Adrenal gland (tissue), 12 donors: Measurements from ENCODE around the gene MSMP. TPM values are rescaled to one million over a fixed set of nuclear protein-coding genes. Genes with fewer than 3 reads are reported as not detected.
A peak's percentile ranks its signal among the peaks of the same experiment; 100 is the strongest.

ENCODE experiments used
- DNase-seq, 7 donors: peaks; one replicate each; pipeline ENCODE4 v3.0.0-alpha.2; 2019 to 2020
- H3K27ac ChIP-seq, 5 donors: fragments of 200-600 bp; sonication (generic) in 4 of 5; 1 replicate in 3 of 5; 2 replicates in 2 of 5; pipeline versions ENCODE4 v1.5.1 to v1.8.0; 2016 to 2020; ENCODE audit warnings: mild to moderate bottlenecking in 1 of 5
- H3K27me3 ChIP-seq: fragments of 200-600 bp; 2 replicates; pipeline ENCODE4 v1.8.0; 2021
- H3K36me3 ChIP-seq, 2 donors: fragments of 200-600 bp; replicated peaks in 1 of 2; 1 replicate in 1 of 2; 2 replicates in 1 of 2; pipeline versions ENCODE4 v1.5.1 to v1.8.0; 2018 to 2022
- H3K4me1 ChIP-seq, 2 donors: fragments of 200-600 bp; replicated peaks in 1 of 2; 1 replicate in 1 of 2; 2 replicates in 1 of 2; pipeline versions ENCODE4 v1.5.1 to v1.8.0; 2018 to 2021
- H3K4me3 ChIP-seq, 4 donors: fragments of 200-600 bp; sonication (generic) in 3 of 4; one replicate each; pipeline ENCODE4 v1.5.1; 2016 to 2018
- H3K9me3 ChIP-seq, 3 donors: fragments of 200-600 bp; sonication (generic) in 1 of 3; replicated peaks in 1 of 3; 1 replicate in 2 of 3; 2 replicates in 1 of 3; pipeline versions ENCODE4 v1.5.1 to v1.8.0; 2016 to 2021
- POLR2A ChIP-seq, 2 donors: fragments of 450-650 bp; IDR thresholded peaks; one replicate each; pipeline ENCODE4 v1.6.1; 2017; ENCODE audit warnings: antibody characterized with exemption in 2 of 2, mild to moderate bottlenecking in 2 of 2, moderate library complexity in 1 of 2
- WGBS, 4 donors: extraction: QIAGEN DNeasy Blood & Tissue Kit in 2 of 4; methylation state at CpG; one replicate each; pipeline versions ENCODE4 v1.1.5 to v1.1.7; 2013 to 2017; 5-methylcytosine and 5-hydroxymethylcytosine counted together
- intact Hi-C, 2 donors: fragments of 100-400 bp; cut with DNase I; formaldehyde crosslinking; loops; one replicate each; pipeline versions ENCODE4 v1.14.1 to v1.15.0; 2022 to 2023
- polyA plus RNA-seq, 3 donors: library from polyadenylated mRNA; stranded (reverse); fragments of 200-250 nt in 2 of 3; fragments of 350-450 nt in 1 of 3; fragmentation: Illumina TruSeq in 1 of 3; extraction: RNeasy Lipid Tissue Mini Kit (QIAGEN cat#74804) in 1 of 3; gene quantifications; one replicate each; pipeline ENCODE4 v1.2.3, GENCODE V29; 2013 to 2014
- total RNA-seq, 9 donors: library from RNA; depleted of rRNA in 4 of 9; stranded (reverse); fragments of >200 nt in 4 of 9; fragments of 120-200 nt in 1 of 9; fragmentation: NEBNext Ultra II Directional in 1 of 9; extraction: Animal tissue kit (Norgen Biotek cat#: 25700) in 1 of 9; gene quantifications; one replicate each; pipeline versions ENCODE4 v1.1.0 to v1.2.4, GENCODE V29; 2013 to 2023
- TF ChIP-seq, protein P1 (sequence below), 6 experiments: fragments of 450-650 bp in 4 of 6; fragments of 200-600 bp in 2 of 6; sonication (generic) in 1 of 6; IDR thresholded peaks; 1 replicate in 5 of 6; 2 replicates in 1 of 6; pipeline versions ENCODE4 v1.5.1 to v1.8.0; 2016 to 2021; ENCODE audit warnings: antibody characterized with exemption in 6 of 6, mild to moderate bottlenecking in 2 of 6, moderate library complexity in 1 of 6
- donor health status: healthy with polysubstance abuse.
- donor health status: Bipolar disorder and iron deficiency.
- donor health status: DM: yes; HTN: yes; CAD: no.
- donor health status: DM: no; HTN: no; CAD: no.
- donor health status: DM: no; HTN: no; CAD: no.
- donor health status: DM: yes; HTN: yes; CAD: no.

The MSMP gene
- total and polyA plus RNA-seq, 12 donors: 0.56 to 2.0 (median 1.2) TPM; not detected in 8

DNA sequence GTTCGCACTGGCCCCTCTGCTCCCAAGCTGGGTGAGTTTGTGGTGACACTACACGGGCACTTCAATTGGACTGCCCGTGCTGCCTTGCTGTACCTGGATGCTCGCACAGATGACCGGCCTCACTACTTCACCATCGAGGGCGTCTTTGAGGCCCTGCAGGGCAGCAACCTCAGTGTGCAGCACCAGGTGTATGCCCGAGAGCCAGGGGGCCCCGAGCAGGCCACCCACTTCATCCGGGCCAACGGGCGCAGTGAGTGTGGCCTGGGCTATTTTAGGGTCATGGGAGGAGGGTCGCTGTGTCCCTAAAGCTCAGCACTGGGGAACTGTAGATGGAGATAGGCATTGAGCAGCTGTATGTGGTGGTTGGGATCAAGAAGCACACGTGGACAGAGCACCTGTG lies 38.8 kb upstream of the MSMP start:
- no peaks in the 10 kb centered on the region for H3K27me3 ChIP-seq
- no peaks in the 10 kb centered on the region for H3K36me3 ChIP-seq
- no peak for DNase-seq
- H3K27ac ChIP-seq: no peak overlapping the region
- 86 to 96% (median 93%) methylated on average over 7 to 14 of the region's 14 CpGs for WGBS, 4 donors
- TF ChIP-seq, protein P1, sequence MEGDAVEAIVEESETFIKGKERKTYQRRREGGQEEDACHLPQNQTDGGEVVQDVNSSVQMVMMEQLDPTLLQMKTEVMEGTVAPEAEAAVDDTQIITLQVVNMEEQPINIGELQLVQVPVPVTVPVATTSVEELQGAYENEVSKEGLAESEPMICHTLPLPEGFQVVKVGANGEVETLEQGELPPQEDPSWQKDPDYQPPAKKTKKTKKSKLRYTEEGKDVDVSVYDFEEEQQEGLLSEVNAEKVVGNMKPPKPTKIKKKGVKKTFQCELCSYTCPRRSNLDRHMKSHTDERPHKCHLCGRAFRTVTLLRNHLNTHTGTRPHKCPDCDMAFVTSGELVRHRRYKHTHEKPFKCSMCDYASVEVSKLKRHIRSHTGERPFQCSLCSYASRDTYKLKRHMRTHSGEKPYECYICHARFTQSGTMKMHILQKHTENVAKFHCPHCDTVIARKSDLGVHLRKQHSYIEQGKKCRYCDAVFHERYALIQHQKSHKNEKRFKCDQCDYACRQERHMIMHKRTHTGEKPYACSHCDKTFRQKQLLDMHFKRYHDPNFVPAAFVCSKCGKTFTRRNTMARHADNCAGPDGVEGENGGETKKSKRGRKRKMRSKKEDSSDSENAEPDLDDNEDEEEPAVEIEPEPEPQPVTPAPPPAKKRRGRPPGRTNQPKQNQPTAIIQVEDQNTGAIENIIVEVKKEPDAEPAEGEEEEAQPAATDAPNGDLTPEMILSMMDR (IDR thresholded peaks at IDR 0.05): no peak
- TF ChIP-seq POLR2A (IDR thresholded peaks at IDR 0.05): no peak
- peaks cover 5 to 23% of the 10 kb centered on the region in 2 donors for H3K4me1 ChIP-seq
- intact Hi-C loops: loop anchor here in 1 of 2 donors (5.0 kb wide), 2 partner anchors 34 to 89 kb away; partner anchors contain the start of genes FAM221B and TMEM8B
- no peak overlapping the region for H3K4me3 ChIP-seq
- H3K9me3 ChIP-seq: no peaks in the 10 kb centered on the region

DNA sequence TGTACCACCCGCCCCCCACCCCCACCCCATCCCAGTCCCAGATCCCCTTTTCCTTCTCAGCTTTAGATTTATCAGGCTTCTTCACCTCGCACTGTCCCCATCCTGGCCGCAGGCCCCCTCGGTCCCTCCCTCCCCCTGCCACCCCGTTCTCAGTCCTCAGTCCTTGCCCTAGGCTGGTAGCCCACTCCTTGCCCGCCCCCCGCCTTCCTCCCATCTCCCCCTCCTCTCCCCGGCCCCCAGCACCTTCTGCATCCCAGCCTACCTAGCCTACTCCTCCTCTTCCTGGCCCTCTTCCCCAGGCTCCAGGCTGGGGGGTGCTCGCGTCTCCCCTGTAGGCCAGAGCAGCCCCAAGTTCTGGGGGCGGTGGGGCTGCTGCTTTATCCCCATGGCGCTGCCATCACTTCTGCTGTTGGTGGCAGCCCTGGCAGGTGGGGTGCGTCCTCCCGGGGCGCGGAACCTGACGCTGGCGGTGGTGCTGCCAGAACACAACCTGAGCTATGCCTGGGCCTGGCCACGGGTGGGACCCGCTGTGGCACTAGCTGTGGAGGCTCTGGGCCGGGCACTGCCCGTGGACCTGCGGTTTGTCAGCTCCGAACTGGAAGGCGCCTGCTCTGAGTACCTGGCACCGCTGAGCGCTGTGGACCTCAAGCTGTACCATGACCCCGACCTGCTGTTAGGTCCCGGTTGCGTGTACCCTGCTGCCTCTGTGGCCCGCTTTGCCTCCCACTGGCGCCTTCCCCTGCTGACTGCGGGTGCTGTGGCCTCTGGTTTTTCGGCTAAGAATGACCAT lies 38.1 kb upstream of the MSMP start:
- Histone ChIP-seq H3K9me3 (no peaks in the 10 kb centered on the region), H3K27ac (peak overlapping the region in 2 of 5 donors; percentile 29 to 82), H3K36me3 (no peaks in the 10 kb centered on the region), H3K27me3 (no peaks in the 10 kb centered on the region), H3K4me1 (peaks cover 5 to 23% of the 10 kb centered on the region in 2 donors), H3K4me3 (peak overlapping the region in 2 of 4 donors; percentile 33 to 62)
- 80 to 86% (median 84%) methylated on average over 20 to 34 of the region's 34 CpGs for WGBS, 4 donors
- peak in 1 of 7 donors; percentile 52 for DNase-seq
- TF ChIP-seq, protein P1 (IDR thresholded peaks at IDR 0.05): no peak
- no peak for TF ChIP-seq POLR2A (IDR thresholded peaks at IDR 0.05)
- intact Hi-C loops: loop anchor here in 1 of 2 donors (5.0 kb wide), 2 partner anchors 35 to 90 kb away; partner anchors contain the start of genes FAM221B and TMEM8B

DNA sequence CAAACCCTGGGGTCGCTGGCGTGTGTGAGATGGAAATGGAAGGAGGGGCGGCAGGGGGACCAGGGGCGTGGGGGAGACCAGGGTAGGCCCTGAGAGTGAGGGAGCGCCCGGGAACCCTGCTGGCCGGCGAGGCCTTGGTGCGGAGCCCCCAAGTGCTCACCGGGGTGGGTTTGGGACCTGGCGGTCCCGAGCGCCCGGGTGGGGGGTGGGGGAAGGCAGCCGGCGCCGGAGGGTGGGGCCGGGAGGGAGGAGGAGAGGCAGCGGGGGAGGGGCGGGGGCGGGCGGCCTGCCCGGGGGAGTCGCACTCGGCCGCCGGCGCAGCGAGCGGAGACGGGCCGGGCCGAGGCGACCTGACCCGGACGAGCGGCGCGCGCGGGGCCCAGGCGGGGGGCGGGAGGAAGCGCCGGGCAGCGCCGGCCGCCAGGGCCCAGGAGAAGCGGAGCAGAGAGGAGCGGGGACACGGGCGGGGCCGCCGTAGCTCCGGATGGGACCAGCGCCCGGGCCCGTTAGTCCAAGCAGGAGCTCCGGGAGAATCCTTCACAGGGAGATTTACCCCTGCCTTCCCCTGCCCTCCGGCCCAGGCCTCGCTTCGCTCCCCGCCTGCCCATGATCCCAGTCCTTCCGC lies 37.3 kb upstream of the MSMP start, which contains the start of gene NPR2:
NPR2 (plus strand) TSS at position 295 of the 625 bp plus-strand sequence. CDS start 818 bp downstream, outside the sequence.
- Histone ChIP-seq H3K27ac (peak within 1 kb of the TSS in 3 of 5 donors; percentile 29 to 82 (median 64)), H3K9me3 (no peaks in the 10 kb centered on the region), H3K27me3 (no peaks in the 10 kb centered on the region), H3K36me3 (no peaks in the 10 kb centered on the region), H3K4me3 (peak within 1 kb of the TSS in 2 of 4 donors; percentile 33 to 62), H3K4me1 (peaks cover 5 to 23% of the 10 kb centered on the region in 2 donors)
- 9 to 47% (median 22%) methylated on average over 15 to 64 of the region's 64 CpGs for WGBS, 4 donors
- intact Hi-C loops: loop anchor here (2.0 to 5.0 kb wide), 4 partner anchors 33 to 91 kb away; partner anchors contain the start of genes FAM221B (in 1 of the 2) and TMEM8B (in 1 of the 2)
- DNase-seq: peak in 5 of 7 donors; percentile 31 to 47 (median 39)
- TF ChIP-seq, protein P1 (IDR thresholded peaks at IDR 0.05): peak in 2 of 6 experiments; percentile 5 to 22
- peak; percentile 18 to 31 for TF ChIP-seq POLR2A (IDR thresholded peaks at IDR 0.05)
